C4-2B (cell line): Measurements from ENCODE around the gene FAM174C.

ENCODE experiments used
- ZFX ChIP-seq: fragments of 450-650 bp; IDR thresholded peaks from 2 replicates; pipeline ENCODE4 v1.6.1; 2017
- TF ChIP-seq, protein P1 (sequence below): fragments of 450-650 bp; conservative IDR thresholded peaks from 2 replicates; pipeline ENCODE4 v1.5.1; 2017; ENCODE audit warnings: mild to moderate bottlenecking

DNA sequence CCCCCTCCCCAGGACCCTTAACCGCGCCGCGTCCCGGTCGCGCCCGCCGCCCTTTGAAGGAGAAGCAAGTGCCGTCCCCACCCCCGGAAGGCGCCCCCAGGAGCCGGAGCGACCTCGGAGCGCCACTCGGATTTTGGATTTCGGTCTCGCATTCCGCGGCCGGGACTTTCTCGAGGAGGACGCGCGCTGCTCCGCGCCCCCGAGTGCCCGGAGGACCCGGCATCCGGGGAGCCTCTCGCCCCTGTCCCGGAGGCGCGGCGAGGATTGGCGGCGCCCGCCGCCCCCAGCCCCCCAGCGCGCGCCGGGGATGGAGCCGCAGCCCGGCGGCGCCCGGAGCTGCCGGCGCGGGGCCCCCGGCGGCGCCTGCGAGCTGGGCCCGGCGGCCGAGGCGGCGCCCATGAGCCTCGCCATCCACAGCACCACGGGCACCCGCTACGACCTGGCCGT is 25.3 kb upstream of the FAM174C start:
- TF ChIP-seq, protein P1, sequence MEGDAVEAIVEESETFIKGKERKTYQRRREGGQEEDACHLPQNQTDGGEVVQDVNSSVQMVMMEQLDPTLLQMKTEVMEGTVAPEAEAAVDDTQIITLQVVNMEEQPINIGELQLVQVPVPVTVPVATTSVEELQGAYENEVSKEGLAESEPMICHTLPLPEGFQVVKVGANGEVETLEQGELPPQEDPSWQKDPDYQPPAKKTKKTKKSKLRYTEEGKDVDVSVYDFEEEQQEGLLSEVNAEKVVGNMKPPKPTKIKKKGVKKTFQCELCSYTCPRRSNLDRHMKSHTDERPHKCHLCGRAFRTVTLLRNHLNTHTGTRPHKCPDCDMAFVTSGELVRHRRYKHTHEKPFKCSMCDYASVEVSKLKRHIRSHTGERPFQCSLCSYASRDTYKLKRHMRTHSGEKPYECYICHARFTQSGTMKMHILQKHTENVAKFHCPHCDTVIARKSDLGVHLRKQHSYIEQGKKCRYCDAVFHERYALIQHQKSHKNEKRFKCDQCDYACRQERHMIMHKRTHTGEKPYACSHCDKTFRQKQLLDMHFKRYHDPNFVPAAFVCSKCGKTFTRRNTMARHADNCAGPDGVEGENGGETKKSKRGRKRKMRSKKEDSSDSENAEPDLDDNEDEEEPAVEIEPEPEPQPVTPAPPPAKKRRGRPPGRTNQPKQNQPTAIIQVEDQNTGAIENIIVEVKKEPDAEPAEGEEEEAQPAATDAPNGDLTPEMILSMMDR, result no peak
- no peak for TF ChIP-seq ZFX
